GM12878 (cell line): ENCODE results near the gene C19orf38. TPM values are rescaled to one million over a fixed set of nuclear protein-coding genes. Genes with fewer than 3 reads are reported as not detected.

Experiments used
- CHD4 ChIP-seq: fragments of 200-600 bp; sonication (generic); IDR thresholded peaks from 2 replicates; pipeline ENCODE4 v1.6.1; 2016; ENCODE audit warnings: mild to moderate bottlenecking
- DPF2 ChIP-seq: fragments of 450-650 bp; IDR thresholded peaks from 2 replicates; pipeline ENCODE4 v1.6.1; 2017; ENCODE audit warnings: mild to moderate bottlenecking
- ESRRA ChIP-seq: IDR thresholded peaks from 2 replicates; pipeline ENCODE4 v1.6.1; 2012; ENCODE audit warnings: mild to moderate bottlenecking, low read length, improper control_type of control experiment
- KLF5 ChIP-seq: fragments of 450-650 bp; IDR thresholded peaks from 2 replicates; pipeline ENCODE4 v1.6.1; 2014; ENCODE audit warnings: mild to moderate bottlenecking; ENCODE audit not compliant: partially characterized antibody
- MEF2A ChIP-seq: IDR thresholded peaks from 2 replicates; pipeline ENCODE4 v1.6.1; 2011; ENCODE audit warnings: low read depth, mild to moderate bottlenecking, low read length, moderate library complexity; ENCODE audit not compliant: insufficient read depth
- PAX8 ChIP-seq: fragments of 450-650 bp; IDR thresholded peaks from 2 replicates; pipeline ENCODE4 v1.6.1; 2017; ENCODE audit warnings: mild to moderate bottlenecking, moderate library complexity
- SIX5 ChIP-seq: IDR thresholded peaks from 2 replicates; pipeline ENCODE4 v1.6.1; 2011; ENCODE audit warnings: mild to moderate bottlenecking, low read depth, low read length, moderate library complexity; ENCODE audit not compliant: severe bottlenecking
- SMAD1 ChIP-seq: fragments of 450-650 bp; IDR thresholded peaks from 2 replicates; pipeline ENCODE4 v1.6.1; 2018; ENCODE audit warnings: mild to moderate bottlenecking, low read depth; ENCODE audit not compliant: partially characterized antibody
- SREBF2 ChIP-seq: IDR thresholded peaks from 2 replicates; pipeline ENCODE4 v1.6.1; 2012; ENCODE audit warnings: mild to moderate bottlenecking, low read length
- TAF1 ChIP-seq: IDR thresholded peaks from 2 replicates; pipeline ENCODE4 v1.6.1; 2011; ENCODE audit warnings: mild to moderate bottlenecking, low read depth, low read length, borderline replicate concordance
- ZBTB4 ChIP-seq: fragments of 450-650 bp; formaldehyde crosslinking; IDR thresholded peaks from 2 replicates; pipeline ENCODE4 v1.4.0; 2022; ENCODE audit warnings: mild to moderate bottlenecking, moderate library complexity
- ZNF687 ChIP-seq: fragments of 450-650 bp; IDR thresholded peaks from 2 replicates; pipeline ENCODE4 v1.6.1; 2017; ENCODE audit warnings: mild to moderate bottlenecking, moderate library complexity
- polyA plus RNA-seq, 11 experiments: library from polyadenylated mRNA; depleted of rRNA in 4 of 11; unstranded in 6 of 11; stranded (reverse) in 5 of 11; fragments of >200 nt; fragmentation: Nextera tagmentation in 4 of 11; fragmentation: Illumina TruSeq in 1 of 11; extraction: Ambion mirVana in 4 of 11; extraction: Trizol in 1 of 11; gene quantifications; 1 replicate in 1 of 11; 2 replicates in 10 of 11; pipeline versions ENCODE4 v1.2.1 to v1.2.3, GENCODE V29; 2011 to 2016; ENCODE audit warnings: inconsistent platforms in 2 of 11, missing spikeins in 2 of 11, low read depth in 1 of 11
- total RNA-seq, 4 experiments: library from RNA; depleted of rRNA in 3 of 4; stranded (reverse); fragments of >200 nt in 3 of 4; fragmentation: Illumina TruSeq in 1 of 4; extraction: Trizol in 1 of 4; gene quantifications; 2 replicates each; pipeline versions ENCODE4 v1.2.1 to v1.2.3, GENCODE V29; 2013 to 2021
- TF ChIP-seq, protein P1 (sequence below): IDR thresholded peaks from 2 replicates; pipeline ENCODE4 v1.6.1; 2012; ENCODE audit warnings: mild to moderate bottlenecking, low read depth, low read length
- TF ChIP-seq, protein P2 (sequence below): fragments of 450-650 bp; IDR thresholded peaks from 2 replicates; pipeline ENCODE4 v1.6.1; 2017; ENCODE audit warnings: mild to moderate bottlenecking
- TF ChIP-seq, protein P3 (sequence below): IDR thresholded peaks from 2 replicates; pipeline ENCODE4 v1.6.1; 2012; ENCODE audit warnings: low read depth, low read length, improper control_type of control experiment

C19orf38 gene
- total and polyA plus RNA-seq, 10 of the 15 experiments (the other 5 are each of a cell fraction or from before 2014, with no cell fraction given): 2.6 to 7.5 (median 5.0) TPM

- TF ChIP-seq ZBTB4 (CRISPR knock-in tag) (no peak), CHD4 (no peak), PAX8 (no peak), SMAD1 (no peak), MEF2A (no peak), DPF2 (no peak), SREBF2 (no peak), ZNF687 (0 out of 2 replicates have a peak, but pooled peaks have one; percentile 15), ESRRA (no peak), KLF5 (no peak), SIX5 (no peak), TAF1 (no peak)
- TF ChIP-seq, protein P1, sequence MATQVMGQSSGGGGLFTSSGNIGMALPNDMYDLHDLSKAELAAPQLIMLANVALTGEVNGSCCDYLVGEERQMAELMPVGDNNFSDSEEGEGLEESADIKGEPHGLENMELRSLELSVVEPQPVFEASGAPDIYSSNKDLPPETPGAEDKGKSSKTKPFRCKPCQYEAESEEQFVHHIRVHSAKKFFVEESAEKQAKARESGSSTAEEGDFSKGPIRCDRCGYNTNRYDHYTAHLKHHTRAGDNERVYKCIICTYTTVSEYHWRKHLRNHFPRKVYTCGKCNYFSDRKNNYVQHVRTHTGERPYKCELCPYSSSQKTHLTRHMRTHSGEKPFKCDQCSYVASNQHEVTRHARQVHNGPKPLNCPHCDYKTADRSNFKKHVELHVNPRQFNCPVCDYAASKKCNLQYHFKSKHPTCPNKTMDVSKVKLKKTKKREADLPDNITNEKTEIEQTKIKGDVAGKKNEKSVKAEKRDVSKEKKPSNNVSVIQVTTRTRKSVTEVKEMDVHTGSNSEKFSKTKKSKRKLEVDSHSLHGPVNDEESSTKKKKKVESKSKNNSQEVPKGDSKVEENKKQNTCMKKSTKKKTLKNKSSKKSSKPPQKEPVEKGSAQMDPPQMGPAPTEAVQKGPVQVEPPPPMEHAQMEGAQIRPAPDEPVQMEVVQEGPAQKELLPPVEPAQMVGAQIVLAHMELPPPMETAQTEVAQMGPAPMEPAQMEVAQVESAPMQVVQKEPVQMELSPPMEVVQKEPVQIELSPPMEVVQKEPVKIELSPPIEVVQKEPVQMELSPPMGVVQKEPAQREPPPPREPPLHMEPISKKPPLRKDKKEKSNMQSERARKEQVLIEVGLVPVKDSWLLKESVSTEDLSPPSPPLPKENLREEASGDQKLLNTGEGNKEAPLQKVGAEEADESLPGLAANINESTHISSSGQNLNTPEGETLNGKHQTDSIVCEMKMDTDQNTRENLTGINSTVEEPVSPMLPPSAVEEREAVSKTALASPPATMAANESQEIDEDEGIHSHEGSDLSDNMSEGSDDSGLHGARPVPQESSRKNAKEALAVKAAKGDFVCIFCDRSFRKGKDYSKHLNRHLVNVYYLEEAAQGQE: no peak
- TF ChIP-seq, protein P2, sequence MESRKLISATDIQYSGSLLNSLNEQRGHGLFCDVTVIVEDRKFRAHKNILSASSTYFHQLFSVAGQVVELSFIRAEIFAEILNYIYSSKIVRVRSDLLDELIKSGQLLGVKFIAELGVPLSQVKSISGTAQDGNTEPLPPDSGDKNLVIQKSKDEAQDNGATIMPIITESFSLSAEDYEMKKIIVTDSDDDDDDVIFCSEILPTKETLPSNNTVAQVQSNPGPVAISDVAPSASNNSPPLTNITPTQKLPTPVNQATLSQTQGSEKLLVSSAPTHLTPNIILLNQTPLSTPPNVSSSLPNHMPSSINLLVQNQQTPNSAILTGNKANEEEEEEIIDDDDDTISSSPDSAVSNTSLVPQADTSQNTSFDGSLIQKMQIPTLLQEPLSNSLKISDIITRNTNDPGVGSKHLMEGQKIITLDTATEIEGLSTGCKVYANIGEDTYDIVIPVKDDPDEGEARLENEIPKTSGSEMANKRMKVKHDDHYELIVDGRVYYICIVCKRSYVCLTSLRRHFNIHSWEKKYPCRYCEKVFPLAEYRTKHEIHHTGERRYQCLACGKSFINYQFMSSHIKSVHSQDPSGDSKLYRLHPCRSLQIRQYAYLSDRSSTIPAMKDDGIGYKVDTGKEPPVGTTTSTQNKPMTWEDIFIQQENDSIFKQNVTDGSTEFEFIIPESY: no peak
- TF ChIP-seq, protein P3, sequence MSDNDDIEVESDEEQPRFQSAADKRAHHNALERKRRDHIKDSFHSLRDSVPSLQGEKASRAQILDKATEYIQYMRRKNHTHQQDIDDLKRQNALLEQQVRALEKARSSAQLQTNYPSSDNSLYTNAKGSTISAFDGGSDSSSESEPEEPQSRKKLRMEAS: no peak
These were observed 23.7 kb downstream of the C19orf38 start (continued) for GRCh38 chr19:10871711-10872545.
